Adrenal gland (tissue), 12 donors: ENCODE results near the gene FAM98B. TPM values are rescaled to one million over a fixed set of nuclear protein-coding genes. Genes with fewer than 3 reads are reported as not detected.
"Not testable (repeated sequence)": the region's sequence is repeated elsewhere in the genome, so short reads cannot be mapped to it uniquely, and the experiment has no call there.

Experiments used
- DNase-seq, 7 donors: peaks; one replicate each; pipeline ENCODE4 v3.0.0-alpha.2; 2019 to 2020
- H3K27ac ChIP-seq, 5 donors: fragments of 200-600 bp; sonication (generic) in 4 of 5; 1 replicate in 3 of 5; 2 replicates in 2 of 5; pipeline versions ENCODE4 v1.5.1 to v1.8.0; 2016 to 2020; ENCODE audit warnings: mild to moderate bottlenecking in 1 of 5
- H3K27me3 ChIP-seq: fragments of 200-600 bp; 2 replicates; pipeline ENCODE4 v1.8.0; 2021
- H3K36me3 ChIP-seq, 2 donors: fragments of 200-600 bp; replicated peaks in 1 of 2; 1 replicate in 1 of 2; 2 replicates in 1 of 2; pipeline versions ENCODE4 v1.5.1 to v1.8.0; 2018 to 2022
- H3K4me1 ChIP-seq, 2 donors: fragments of 200-600 bp; replicated peaks in 1 of 2; 1 replicate in 1 of 2; 2 replicates in 1 of 2; pipeline versions ENCODE4 v1.5.1 to v1.8.0; 2018 to 2021
- H3K4me3 ChIP-seq, 4 donors: fragments of 200-600 bp; sonication (generic) in 3 of 4; one replicate each; pipeline ENCODE4 v1.5.1; 2016 to 2018
- H3K9me3 ChIP-seq, 3 donors: fragments of 200-600 bp; sonication (generic) in 1 of 3; replicated peaks in 1 of 3; 1 replicate in 2 of 3; 2 replicates in 1 of 3; pipeline versions ENCODE4 v1.5.1 to v1.8.0; 2016 to 2021
- POLR2A ChIP-seq, 2 donors: fragments of 450-650 bp; IDR thresholded peaks; one replicate each; pipeline ENCODE4 v1.6.1; 2017; ENCODE audit warnings: antibody characterized with exemption in 2 of 2, mild to moderate bottlenecking in 2 of 2, moderate library complexity in 1 of 2
- WGBS, 4 donors: extraction: QIAGEN DNeasy Blood & Tissue Kit in 2 of 4; methylation state at CpG; one replicate each; pipeline versions ENCODE4 v1.1.5 to v1.1.7; 2013 to 2017; 5-methylcytosine and 5-hydroxymethylcytosine counted together
- intact Hi-C, 2 donors: fragments of 100-400 bp; cut with DNase I; formaldehyde crosslinking; loops; one replicate each; pipeline versions ENCODE4 v1.14.1 to v1.15.0; 2022 to 2023
- polyA plus RNA-seq, 3 donors: library from polyadenylated mRNA; stranded (reverse); fragments of 200-250 nt in 2 of 3; fragments of 350-450 nt in 1 of 3; fragmentation: Illumina TruSeq in 1 of 3; extraction: RNeasy Lipid Tissue Mini Kit (QIAGEN cat#74804) in 1 of 3; gene quantifications; one replicate each; pipeline ENCODE4 v1.2.3, GENCODE V29; 2013 to 2014
- total RNA-seq, 9 donors: library from RNA; depleted of rRNA in 4 of 9; stranded (reverse); fragments of >200 nt in 4 of 9; fragments of 120-200 nt in 1 of 9; fragmentation: NEBNext Ultra II Directional in 1 of 9; extraction: Animal tissue kit (Norgen Biotek cat#: 25700) in 1 of 9; gene quantifications; one replicate each; pipeline versions ENCODE4 v1.1.0 to v1.2.4, GENCODE V29; 2013 to 2023
- TF ChIP-seq, protein P1 (sequence below), 6 experiments: fragments of 450-650 bp in 4 of 6; fragments of 200-600 bp in 2 of 6; sonication (generic) in 1 of 6; IDR thresholded peaks; 1 replicate in 5 of 6; 2 replicates in 1 of 6; pipeline versions ENCODE4 v1.5.1 to v1.8.0; 2016 to 2021; ENCODE audit warnings: antibody characterized with exemption in 6 of 6, mild to moderate bottlenecking in 2 of 6, moderate library complexity in 1 of 6
- donor health status: healthy with polysubstance abuse.
- donor health status: Bipolar disorder and iron deficiency.
- donor health status: DM: yes; HTN: yes; CAD: no.
- donor health status: DM: no; HTN: no; CAD: no.
- donor health status: DM: no; HTN: no; CAD: no.
- donor health status: DM: yes; HTN: yes; CAD: no.

Gene FAM98B
- total and polyA plus RNA-seq, 12 donors: 3.0 to 30.1 (median 12.3) TPM

DNA sequence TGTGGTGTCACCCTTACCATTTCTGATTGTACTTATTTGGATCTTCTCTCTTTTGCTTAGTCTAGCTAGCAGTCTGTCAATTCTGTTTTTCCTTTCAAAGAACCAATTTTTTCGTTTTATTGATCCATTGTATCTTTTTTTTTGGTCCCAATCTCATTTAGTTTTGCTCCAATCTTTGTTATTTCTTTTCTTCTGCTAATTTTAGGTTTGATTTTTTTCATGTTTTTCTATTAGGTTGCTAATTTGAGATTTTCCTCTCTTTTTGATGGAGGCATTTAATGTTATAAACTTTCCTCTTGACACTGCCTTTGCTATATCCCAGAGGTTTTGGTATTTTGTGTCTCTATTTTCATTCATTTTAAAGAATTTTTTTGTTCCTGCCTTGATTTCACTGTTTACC is 16.9 kb upstream of the FAM98B start:
- intact Hi-C loops: no loop called here
- DNase-seq: no peak
- H3K36me3 ChIP-seq: no peaks in the 10 kb centered on the region
- WGBS, 4 donors: 0 to 36% (median 21%) methylated on average over 1 of the region's 1 CpG
- no peak overlapping the region for H3K4me3 ChIP-seq
- H3K27ac ChIP-seq: no peak overlapping the region
- H3K4me1 ChIP-seq: no peaks in the 10 kb centered on the region
- no peaks in the 10 kb centered on the region for H3K27me3 ChIP-seq
- H3K9me3 ChIP-seq: no peaks in the 10 kb centered on the region
- no peak for TF ChIP-seq POLR2A (IDR thresholded peaks at IDR 0.05)
- TF ChIP-seq, protein P1, sequence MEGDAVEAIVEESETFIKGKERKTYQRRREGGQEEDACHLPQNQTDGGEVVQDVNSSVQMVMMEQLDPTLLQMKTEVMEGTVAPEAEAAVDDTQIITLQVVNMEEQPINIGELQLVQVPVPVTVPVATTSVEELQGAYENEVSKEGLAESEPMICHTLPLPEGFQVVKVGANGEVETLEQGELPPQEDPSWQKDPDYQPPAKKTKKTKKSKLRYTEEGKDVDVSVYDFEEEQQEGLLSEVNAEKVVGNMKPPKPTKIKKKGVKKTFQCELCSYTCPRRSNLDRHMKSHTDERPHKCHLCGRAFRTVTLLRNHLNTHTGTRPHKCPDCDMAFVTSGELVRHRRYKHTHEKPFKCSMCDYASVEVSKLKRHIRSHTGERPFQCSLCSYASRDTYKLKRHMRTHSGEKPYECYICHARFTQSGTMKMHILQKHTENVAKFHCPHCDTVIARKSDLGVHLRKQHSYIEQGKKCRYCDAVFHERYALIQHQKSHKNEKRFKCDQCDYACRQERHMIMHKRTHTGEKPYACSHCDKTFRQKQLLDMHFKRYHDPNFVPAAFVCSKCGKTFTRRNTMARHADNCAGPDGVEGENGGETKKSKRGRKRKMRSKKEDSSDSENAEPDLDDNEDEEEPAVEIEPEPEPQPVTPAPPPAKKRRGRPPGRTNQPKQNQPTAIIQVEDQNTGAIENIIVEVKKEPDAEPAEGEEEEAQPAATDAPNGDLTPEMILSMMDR (IDR thresholded peaks at IDR 0.05): no peak

DNA sequence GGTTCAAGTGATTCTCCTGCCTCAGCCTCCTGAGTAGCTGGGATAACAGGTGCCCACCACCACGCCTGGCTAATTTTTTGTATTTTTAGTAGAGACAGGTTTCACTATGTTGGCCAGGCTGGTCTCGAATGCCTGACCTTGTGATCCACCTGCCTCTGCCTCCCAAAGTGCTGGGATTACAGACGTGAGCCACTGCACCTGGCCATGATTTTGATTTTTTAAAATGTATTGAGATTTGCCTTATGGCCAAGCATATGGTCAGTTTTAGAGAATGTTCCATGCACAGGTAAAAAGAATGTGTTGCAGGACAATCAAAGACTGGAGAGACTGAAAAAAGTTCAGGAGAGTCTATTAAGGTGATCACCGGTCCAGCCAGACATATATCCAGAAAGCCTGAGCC is 16.3 kb upstream of the FAM98B start:
- H3K36me3 ChIP-seq, H3K4me1 ChIP-seq, H3K4me3 ChIP-seq, DNase-seq, intact Hi-C loops, H3K9me3 ChIP-seq, H3K27ac ChIP-seq, H3K27me3 ChIP-seq: not testable (repeated sequence)
- 62 to 64% (median 63%) methylated on average over 4 of the region's 4 CpGs for WGBS, 4 donors

DNA sequence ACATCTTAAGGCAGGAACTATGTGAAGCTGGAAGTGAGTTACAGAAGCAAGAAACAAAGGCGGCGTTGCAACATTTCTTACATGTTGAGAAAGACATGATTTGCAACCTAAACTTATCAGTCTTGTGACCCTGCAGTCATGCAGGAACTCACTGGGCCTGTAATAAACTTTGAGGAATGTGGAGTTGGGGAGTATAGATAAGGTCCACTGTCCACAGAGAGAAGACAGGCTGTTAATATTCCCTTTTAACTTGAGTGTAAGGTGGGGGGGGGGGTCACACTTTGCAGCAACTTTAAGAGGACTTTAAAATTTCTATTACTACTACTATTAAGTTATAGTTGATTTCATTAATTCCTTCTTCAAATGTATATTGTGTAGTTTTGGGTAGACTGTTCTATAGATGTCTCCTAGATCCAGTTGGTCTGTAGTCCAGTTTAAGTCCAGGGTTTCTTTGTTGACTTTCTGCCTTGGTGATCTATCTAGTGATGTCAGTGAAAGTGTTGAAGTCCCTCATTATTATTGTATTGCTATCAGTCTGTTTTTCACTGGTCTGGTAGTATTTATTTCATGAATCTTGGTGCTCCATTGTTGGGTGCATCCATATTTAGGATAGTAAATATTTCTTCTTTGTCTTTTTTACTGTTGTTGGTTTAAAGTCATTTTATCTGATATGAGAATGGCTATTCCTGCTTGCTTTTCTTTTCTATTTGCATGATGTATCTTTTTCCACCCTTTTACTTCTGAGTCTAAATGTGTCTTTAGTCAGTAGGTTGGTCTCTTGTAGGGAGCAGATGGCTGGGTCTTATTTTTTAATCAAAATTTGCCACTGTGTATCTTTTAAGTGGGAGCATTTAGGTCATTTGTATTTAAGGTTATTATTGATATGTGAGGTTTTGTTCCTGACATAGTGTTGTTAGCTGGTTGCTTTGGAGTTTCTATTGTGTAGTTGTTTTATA is 15.6 kb upstream of the FAM98B start:
- Histone ChIP-seq H3K27me3 (no peaks in the 10 kb centered on the region), H3K27ac (no peak overlapping the region), H3K9me3 (no peaks in the 10 kb centered on the region), H3K4me3 (no peak overlapping the region), H3K36me3 (no peaks in the 10 kb centered on the region), H3K4me1 (no peaks in the 10 kb centered on the region)
- intact Hi-C loops: no loop called here
- TF ChIP-seq, protein P1 (IDR thresholded peaks at IDR 0.05): no peak
- no peak for TF ChIP-seq POLR2A (IDR thresholded peaks at IDR 0.05)
- DNase-seq: peak in 1 of 7 donors; percentile 35
- WGBS, 4 donors: 36 to 51% (median 46%) methylated on average over 2 of the region's 2 CpGs

DNA sequence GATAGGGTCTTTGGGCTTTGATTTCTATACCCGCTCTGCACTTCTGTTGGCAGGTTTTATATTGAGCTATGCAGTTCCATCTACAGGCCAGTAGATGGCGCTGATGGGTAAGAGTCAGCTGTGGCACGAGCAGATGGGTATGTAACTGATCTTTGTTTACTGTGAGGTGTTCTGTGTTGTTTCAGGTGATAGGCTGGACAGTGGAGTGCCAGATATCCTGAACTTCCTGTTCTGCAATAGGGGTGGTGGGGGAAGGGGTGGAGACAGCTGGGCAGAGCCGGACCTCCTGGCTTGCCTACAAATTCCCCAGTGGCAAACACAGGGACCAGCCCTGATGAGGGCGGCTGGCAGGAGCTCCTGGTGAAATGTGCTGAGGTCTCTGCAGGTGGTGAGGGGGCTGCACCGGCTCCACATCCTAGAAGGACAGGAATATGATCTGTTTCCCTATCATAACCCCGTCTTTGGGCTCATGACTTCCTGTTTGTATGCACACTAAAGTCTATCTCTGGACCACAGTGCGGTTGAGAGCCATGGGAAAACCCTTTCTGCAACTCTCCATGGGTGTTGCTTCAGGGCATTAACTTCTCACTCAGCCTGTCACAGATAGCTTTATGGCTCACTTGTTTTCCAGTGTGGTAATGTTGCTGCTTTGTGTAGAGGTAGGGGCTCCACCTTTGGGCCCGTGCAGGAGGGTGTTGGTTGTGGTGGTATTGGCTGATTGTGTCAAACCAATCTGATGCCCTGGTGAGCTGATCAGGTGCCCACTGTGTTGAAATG is 13.4 kb upstream of the FAM98B start:
- Histone ChIP-seq H3K9me3 (no peaks in the 10 kb centered on the region), H3K36me3 (no peaks in the 10 kb centered on the region), H3K4me3 (no peak overlapping the region), H3K27ac (no peak overlapping the region), H3K27me3 (no peaks in the 10 kb centered on the region), H3K4me1 (no peaks in the 10 kb centered on the region)
- peak in 6 of 7 donors; percentile 25 to 70 (median 40) for DNase-seq
- TF ChIP-seq, protein P1 (IDR thresholded peaks at IDR 0.05): peak; percentile 77 to 95 (median 88)
- no peak for TF ChIP-seq POLR2A (IDR thresholded peaks at IDR 0.05)
- WGBS, 4 donors: 19 to 37% (median 32%) methylated on average over 6 to 9 of the region's 9 CpGs
- intact Hi-C loops: loop anchor here (10.0 kb wide), 1 partner anchor 244 kb away; no protein-coding TSS in a partner anchor
